Right lobe of liver (tissue), 6 donors: ENCODE measurements around the gene SPOCK1. TPM values are rescaled to one million over a fixed set of nuclear protein-coding genes. Genes with fewer than 3 reads are reported as not detected.

Source experiments
- ATAC-seq, 4 donors: fragments of 200-7000 bp; cut with Tn5 transposase; one replicate each; pipeline ENCODE4 v1.9.1; 2020; ENCODE audit warnings: mild to moderate bottlenecking in 4 of 4, moderate library complexity in 4 of 4
- DNase-seq, 3 donors: peaks; one replicate each; pipeline ENCODE4 v3.0.0-alpha.2; 2020
- H3K27ac ChIP-seq, 3 donors: fragments of 200-600 bp; one replicate each; pipeline ENCODE4 v1.8.0; 2022
- H3K27me3 ChIP-seq, 2 donors: fragments of 200-600 bp; one replicate each; pipeline ENCODE4 v1.8.0; 2022
- H3K36me3 ChIP-seq, 4 donors: fragments of 200-600 bp; sonication (generic) in 1 of 4; one replicate each; pipeline versions ENCODE4 v1.5.1 to v1.8.0; 2017 to 2022; ENCODE audit warnings: control low read depth in 1 of 4
- H3K4me1 ChIP-seq, 4 donors: fragments of 200-600 bp; sonication (generic) in 1 of 4; one replicate each; pipeline versions ENCODE4 v1.5.1 to v1.8.0; 2017 to 2022; ENCODE audit warnings: control low read depth in 1 of 4
- H3K4me3 ChIP-seq, 3 donors: fragments of 200-600 bp; one replicate each; pipeline ENCODE4 v1.8.0; 2022
- H3K9me3 ChIP-seq, 4 donors: fragments of 200-600 bp; sonication (generic) in 1 of 4; one replicate each; pipeline versions ENCODE4 v1.5.1 to v1.8.0; 2017 to 2022; ENCODE audit warnings: control low read depth in 1 of 4
- POLR2A ChIP-seq: fragments of 450-650 bp; IDR thresholded peaks from one replicate; pipeline ENCODE4 v1.6.1; 2017; ENCODE audit warnings: antibody characterized with exemption, mild to moderate bottlenecking
- WGBS: methylation state at CpG from one replicate; pipeline ENCODE4 v1.1.6; 2018; ENCODE audit warnings: low coverage, low lambda C conversion rate; ENCODE audit not compliant: insufficient coverage; ENCODE audit errors: missing lambda C conversion rate; 5-methylcytosine and 5-hydroxymethylcytosine counted together
- intact Hi-C, 2 donors: fragments of 100-400 bp; cut with DNase I; formaldehyde crosslinking; loops; one replicate each; pipeline versions ENCODE4 v1.11.2 to v1.14.1; 2022
- total RNA-seq, 6 experiments: library from RNA; depleted of rRNA in 2 of 6; stranded (reverse); fragments of >200 nt in 2 of 6; fragmentation: NEBNext Ultra II Directional in 3 of 6; extraction: Animal tissue kit (Norgen Biotek cat#: 25700) in 3 of 6; gene quantifications; one replicate each; pipeline versions ENCODE4 v1.1.0 to v1.2.4, GENCODE V29; 2016 to 2023
- TF ChIP-seq, protein P1 (sequence below), 4 donors: fragments of 200-600 bp in 3 of 4; fragments of 450-650 bp in 1 of 4; IDR thresholded peaks; one replicate each; pipeline versions ENCODE4 v1.5.1 to v1.8.0; 2016 to 2022; ENCODE audit warnings: antibody characterized with exemption in 4 of 4, mild to moderate bottlenecking in 2 of 4
- donor health status: DM: no; HTN: yes; CAD: no.
- donor health status: DM: no; HTN: no; CAD: no.
- donor health status: DM: no; HTN: no; CAD: no.
- donor health status: DM: no; HTN: yes; CAD: no.
- donor health status: DM: no; HTN: yes; CAD: no.

Gene SPOCK1
- total RNA-seq, 6 experiments from 2014 or later: 0.06 to 0.86 (median 0.15) TPM; not detected in 1

DNA sequence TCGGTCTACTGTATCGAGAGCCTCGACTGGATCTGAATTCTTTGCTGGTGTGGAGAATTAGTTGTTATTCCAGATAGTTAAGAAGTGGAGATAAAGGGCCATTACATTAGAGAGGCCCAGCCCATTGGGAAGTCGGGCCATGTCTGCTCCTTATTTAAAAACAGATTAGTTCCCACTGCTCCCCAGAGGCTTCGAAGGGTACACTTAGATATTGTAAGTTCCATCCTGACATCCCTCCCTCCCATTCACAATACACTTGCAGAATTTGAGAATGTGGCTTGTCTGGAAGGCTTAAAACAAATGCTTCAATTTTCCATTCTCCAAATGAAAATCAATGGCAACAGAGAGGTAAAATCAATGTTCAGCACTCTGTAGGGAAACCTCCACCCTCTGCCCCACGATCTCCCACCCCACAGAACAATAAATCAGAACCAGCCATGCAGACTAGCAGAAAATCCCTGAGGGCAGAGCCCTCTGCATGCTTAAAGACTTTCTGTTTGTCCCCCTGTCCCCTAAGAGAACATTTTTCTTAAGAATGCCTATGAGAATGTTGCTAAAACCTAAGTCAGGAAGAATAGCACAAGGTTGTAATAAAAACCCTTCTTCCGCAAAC lies 364.1 kb downstream of the SPOCK1 start:
- Histone ChIP-seq H3K4me1 (no peaks in the 10 kb centered on the region), H3K9me3 (no peaks in the 10 kb centered on the region), H3K4me3 (no peak overlapping the region), H3K36me3 (no peaks in the 10 kb centered on the region), H3K27me3 (no peaks in the 10 kb centered on the region), H3K27ac (no peak overlapping the region)
- TF ChIP-seq, protein P1, sequence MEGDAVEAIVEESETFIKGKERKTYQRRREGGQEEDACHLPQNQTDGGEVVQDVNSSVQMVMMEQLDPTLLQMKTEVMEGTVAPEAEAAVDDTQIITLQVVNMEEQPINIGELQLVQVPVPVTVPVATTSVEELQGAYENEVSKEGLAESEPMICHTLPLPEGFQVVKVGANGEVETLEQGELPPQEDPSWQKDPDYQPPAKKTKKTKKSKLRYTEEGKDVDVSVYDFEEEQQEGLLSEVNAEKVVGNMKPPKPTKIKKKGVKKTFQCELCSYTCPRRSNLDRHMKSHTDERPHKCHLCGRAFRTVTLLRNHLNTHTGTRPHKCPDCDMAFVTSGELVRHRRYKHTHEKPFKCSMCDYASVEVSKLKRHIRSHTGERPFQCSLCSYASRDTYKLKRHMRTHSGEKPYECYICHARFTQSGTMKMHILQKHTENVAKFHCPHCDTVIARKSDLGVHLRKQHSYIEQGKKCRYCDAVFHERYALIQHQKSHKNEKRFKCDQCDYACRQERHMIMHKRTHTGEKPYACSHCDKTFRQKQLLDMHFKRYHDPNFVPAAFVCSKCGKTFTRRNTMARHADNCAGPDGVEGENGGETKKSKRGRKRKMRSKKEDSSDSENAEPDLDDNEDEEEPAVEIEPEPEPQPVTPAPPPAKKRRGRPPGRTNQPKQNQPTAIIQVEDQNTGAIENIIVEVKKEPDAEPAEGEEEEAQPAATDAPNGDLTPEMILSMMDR (IDR thresholded peaks at IDR 0.05): no peak
- TF ChIP-seq POLR2A: no peak
- no peak for DNase-seq
- intact Hi-C loops: no loop called here
- WGBS: 44% methylated on average over 7 of the region's 7 CpGs
- no peak for ATAC-seq

DNA sequence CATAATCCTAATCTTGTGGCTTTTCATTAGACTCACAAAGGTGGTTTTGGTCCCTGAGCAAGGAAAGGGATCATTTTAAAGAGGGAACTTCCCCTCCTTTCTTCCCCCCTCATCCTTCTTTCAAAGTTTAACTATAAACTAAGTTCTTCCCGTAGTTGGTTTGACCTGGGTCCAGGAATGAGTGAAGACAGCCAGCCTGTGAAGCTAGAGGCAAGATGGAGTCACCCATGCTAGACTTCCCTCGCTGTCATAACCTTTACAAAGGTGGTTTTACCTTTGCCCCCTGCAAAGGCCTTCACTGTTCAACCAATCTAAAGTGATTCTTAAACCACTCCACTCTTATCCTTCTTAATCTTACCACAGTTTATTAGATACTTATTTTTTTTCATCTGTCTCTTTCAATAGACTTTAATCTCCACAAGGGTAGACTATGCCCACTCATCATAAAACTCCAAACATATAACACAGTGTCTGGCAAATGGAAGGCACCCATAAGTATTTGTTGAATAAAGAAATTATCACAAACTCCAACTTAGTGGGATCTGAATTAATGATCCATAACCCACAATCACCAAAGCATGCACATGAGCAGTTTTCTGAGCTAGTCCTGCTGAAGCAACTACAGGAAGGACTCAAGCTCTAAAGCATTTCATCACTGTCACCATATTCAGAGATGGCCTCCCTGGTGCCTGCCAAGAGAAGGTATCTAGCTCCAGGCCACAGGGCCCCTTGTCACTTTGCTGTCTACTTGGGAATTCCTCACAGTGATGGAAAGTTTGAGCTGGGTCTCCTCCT lies 369.0 kb downstream of the SPOCK1 start:
- H3K4me3 ChIP-seq: no peak overlapping the region
- ATAC-seq (no peak), DNase-seq (no peak)
- H3K36me3 ChIP-seq: no peaks in the 10 kb centered on the region
- H3K27ac ChIP-seq: no peak overlapping the region
- TF ChIP-seq, protein P1 (IDR thresholded peaks at IDR 0.05): no peak
- no peak for TF ChIP-seq POLR2A
- 30% methylated on average over 2 of the region's 2 CpGs for WGBS
- H3K9me3 ChIP-seq: no peaks in the 10 kb centered on the region
- intact Hi-C loops: no loop called here
- no peaks in the 10 kb centered on the region for H3K27me3 ChIP-seq
- H3K4me1 ChIP-seq: no peaks in the 10 kb centered on the region

DNA sequence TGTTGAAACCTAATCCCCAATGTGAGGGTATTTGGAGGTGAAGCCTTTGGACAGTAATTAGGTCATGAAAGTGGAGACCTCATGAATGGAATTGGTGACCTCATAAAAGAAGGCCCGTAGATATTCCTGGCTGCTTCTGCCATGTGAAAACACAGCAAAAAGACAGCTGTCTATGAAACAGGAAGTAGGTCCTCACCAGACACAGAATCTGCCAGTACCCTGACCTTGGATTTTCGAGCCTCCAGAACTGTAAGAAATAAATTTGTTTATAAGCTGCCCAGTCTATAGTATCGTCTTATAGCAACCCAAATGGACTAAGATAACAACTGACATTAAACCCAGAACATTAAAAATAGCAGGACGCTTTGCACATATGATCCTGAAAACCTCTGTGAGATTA lies 371.1 kb downstream of the SPOCK1 start:
- no peak for TF ChIP-seq POLR2A
- TF ChIP-seq, protein P1 (IDR thresholded peaks at IDR 0.05): no peak
- intact Hi-C loops: no loop called here
- 46% methylated on average over 4 of the region's 4 CpGs for WGBS
- ATAC-seq (no peak), DNase-seq (no peak)
- Histone ChIP-seq H3K4me3 (no peak overlapping the region), H3K36me3 (no peaks in the 10 kb centered on the region), H3K27me3 (no peaks in the 10 kb centered on the region), H3K4me1 (no peaks in the 10 kb centered on the region), H3K9me3 (no peaks in the 10 kb centered on the region), H3K27ac (no peak overlapping the region)

DNA sequence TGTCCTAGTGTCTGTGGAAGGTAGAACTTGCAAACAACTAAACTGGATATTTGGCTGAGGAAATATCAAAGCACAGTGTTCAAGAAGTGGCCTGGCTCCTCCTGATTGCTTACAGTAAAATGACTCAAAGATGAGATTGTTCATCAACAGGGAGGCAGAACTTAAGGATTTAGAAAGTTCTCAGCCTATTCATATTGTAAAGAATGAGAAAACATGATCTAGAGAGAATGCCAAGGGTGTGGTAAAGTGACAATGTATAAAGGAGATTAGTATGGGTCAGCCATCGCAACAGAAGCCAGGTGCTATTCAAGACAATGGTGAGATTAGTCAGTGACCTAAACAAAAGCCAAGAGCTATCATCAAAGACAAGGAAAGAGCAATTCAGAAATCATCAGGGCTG lies 372.3 kb downstream of the SPOCK1 start:
- TF ChIP-seq POLR2A: no peak
- TF ChIP-seq, protein P1 (IDR thresholded peaks at IDR 0.05): no peak
- Histone ChIP-seq H3K9me3 (no peaks in the 10 kb centered on the region), H3K27me3 (no peaks in the 10 kb centered on the region), H3K4me1 (no peaks in the 10 kb centered on the region), H3K4me3 (no peak overlapping the region), H3K27ac (no peak overlapping the region), H3K36me3 (no peaks in the 10 kb centered on the region)
- DNase-seq (no peak), ATAC-seq (no peak)
- WGBS: 58% methylated on average over 1 of the region's 1 CpG
- intact Hi-C loops: no loop called here
